Measurements from ENCODE around the gene AKAP8L. TPM values are rescaled to one million over a fixed set of nuclear protein-coding genes. Genes with fewer than 3 reads are reported as not detected.

The AKAP8L gene
- total RNA-seq, 1 donor, result 69.5 TPM

DNA sequence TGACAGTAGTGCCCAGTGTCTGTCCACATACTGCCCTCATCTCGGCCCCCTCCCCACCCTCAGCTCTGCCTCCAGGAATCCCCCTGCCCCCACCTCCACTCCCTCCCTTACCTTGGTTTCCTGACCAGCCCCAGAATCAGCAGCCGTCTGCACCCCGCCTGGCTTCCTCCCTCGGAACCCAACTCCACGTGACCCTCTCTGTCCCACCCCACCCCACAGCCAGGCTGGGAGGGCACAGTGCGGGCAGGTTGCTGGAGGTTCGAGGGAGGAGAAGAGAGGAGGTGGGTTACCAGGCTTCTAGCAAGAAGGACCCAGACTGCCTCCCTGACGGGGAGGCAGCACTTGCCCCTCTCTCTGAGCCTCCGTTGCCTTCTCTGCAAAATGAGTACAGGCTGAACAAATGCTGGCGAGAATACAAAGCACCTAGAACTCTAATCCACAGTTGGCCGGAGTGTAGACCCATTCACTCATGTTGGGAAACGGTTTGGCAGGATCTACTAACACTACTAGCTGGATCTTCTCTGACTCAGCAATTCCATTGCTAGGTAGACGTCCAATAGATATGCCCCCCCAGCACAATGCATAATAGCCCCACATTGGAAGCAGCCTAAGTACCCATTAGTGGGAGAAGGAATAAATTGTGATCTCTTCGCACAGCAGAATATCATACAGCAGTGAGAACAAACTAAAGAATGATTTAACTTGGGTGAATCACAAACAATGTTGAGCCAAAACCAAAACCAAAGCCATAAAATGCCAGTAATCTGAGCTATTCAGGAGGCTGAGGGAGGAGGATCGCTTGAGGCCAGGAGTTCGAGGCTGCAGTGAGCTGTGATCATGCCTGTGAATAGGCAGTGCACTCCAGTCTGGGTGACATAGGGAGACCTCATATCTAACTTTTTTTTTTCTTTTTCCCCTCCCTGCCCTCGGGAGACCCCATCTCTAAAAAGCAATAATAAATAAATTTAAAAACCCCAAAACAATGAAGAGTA lies 45.9 kb upstream of the AKAP8L start, which contains the start of gene RASAL3:
RASAL3 (minus strand) TSS at position 151 of the 992 bp plus-strand sequence. CDS start 186 bp downstream, outside the sequence.
- Histone ChIP-seq H3K4me1 (ENCODE audit: insufficient read depth, low read length) (peaks cover 6% of the 10 kb centered on the region), H4K20me1 (ENCODE audit: insufficient read depth, low read length) (no peaks in the 10 kb centered on the region), H3K4me2 (ENCODE audit: insufficient read depth, low read length) (no peak within 1 kb of the TSS), H3K27me3 (ENCODE audit: insufficient read depth, low read length) (peaks cover 26% of the 10 kb centered on the region), H3K4me3 (ENCODE audit: insufficient read depth, low read length) (no peak within 1 kb of the TSS), H2AFZ (ENCODE audit: low read length) (no peak within 1 kb of the TSS), H3K9me3 (ENCODE audit: low read depth, low read length) (no peaks in the 10 kb centered on the region), H3K79me2 (ENCODE audit: insufficient read depth, low read length) (no peaks in the 10 kb centered on the region), H3K27ac (ENCODE audit: low read depth, low read length) (no peak within 1 kb of the TSS), H3K36me3 (ENCODE audit: insufficient read depth, low read length) (no peaks in the 10 kb centered on the region)
- TF ChIP-seq, protein P1, sequence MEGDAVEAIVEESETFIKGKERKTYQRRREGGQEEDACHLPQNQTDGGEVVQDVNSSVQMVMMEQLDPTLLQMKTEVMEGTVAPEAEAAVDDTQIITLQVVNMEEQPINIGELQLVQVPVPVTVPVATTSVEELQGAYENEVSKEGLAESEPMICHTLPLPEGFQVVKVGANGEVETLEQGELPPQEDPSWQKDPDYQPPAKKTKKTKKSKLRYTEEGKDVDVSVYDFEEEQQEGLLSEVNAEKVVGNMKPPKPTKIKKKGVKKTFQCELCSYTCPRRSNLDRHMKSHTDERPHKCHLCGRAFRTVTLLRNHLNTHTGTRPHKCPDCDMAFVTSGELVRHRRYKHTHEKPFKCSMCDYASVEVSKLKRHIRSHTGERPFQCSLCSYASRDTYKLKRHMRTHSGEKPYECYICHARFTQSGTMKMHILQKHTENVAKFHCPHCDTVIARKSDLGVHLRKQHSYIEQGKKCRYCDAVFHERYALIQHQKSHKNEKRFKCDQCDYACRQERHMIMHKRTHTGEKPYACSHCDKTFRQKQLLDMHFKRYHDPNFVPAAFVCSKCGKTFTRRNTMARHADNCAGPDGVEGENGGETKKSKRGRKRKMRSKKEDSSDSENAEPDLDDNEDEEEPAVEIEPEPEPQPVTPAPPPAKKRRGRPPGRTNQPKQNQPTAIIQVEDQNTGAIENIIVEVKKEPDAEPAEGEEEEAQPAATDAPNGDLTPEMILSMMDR (IDR thresholded peaks at IDR 0.05; ENCODE audit: extremely low read depth, low read depth, low read length), result no peak
- DNase-seq (ENCODE audit: insufficient read length, low spot score, missing footprints), result peak; percentile 41

DNA sequence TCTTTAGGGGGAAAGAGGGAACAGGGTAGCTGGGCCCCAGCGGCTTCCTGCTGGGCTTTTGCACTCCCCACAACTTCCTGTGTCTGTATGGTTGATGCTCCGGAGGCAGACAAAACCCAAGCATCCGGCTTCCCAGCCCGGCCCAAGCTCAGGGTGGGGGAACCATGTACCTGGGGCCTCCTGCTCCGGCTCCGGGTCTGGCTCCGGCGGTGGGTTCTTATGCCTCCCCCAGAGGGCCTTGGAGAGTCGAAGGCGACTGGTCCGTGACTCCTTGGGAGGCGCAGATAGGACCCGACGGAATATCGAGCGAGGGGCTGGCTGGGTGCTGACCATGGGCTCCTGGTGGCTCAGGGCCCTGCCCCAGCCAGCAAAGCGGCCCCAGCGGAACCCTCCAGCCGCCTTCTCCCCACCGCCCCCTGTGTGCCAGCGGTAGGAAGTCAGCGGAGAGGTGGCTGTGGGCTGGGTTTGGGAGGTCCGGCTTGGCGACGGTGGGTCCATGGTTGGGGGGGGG lies 45.1 kb upstream of the AKAP8L start:
- Histone ChIP-seq H3K36me3 (ENCODE audit: insufficient read depth, low read length) (no peaks in the 10 kb centered on the region), H2AFZ (ENCODE audit: low read length) (no peak overlapping the region), H3K4me3 (ENCODE audit: insufficient read depth, low read length) (no peak overlapping the region), H3K79me2 (ENCODE audit: insufficient read depth, low read length) (no peaks in the 10 kb centered on the region), H3K4me1 (ENCODE audit: insufficient read depth, low read length) (peaks cover 6% of the 10 kb centered on the region), H3K9me3 (ENCODE audit: low read depth, low read length) (no peaks in the 10 kb centered on the region), H4K20me1 (ENCODE audit: insufficient read depth, low read length) (no peaks in the 10 kb centered on the region), H3K4me2 (ENCODE audit: insufficient read depth, low read length) (no peak overlapping the region), H3K27me3 (ENCODE audit: insufficient read depth, low read length) (peaks cover 23% of the 10 kb centered on the region), H3K27ac (ENCODE audit: low read depth, low read length) (no peak overlapping the region)
- TF ChIP-seq, protein P1 (IDR thresholded peaks at IDR 0.05; ENCODE audit: extremely low read depth, low read depth, low read length), result no peak
- DNase-seq (ENCODE audit: insufficient read length, low spot score, missing footprints), result no peak

GRCh38 chr19:15461694-15462093 lies 42.9 kb upstream of the AKAP8L start:
- H4K20me1 ChIP-seq (ENCODE audit: insufficient read depth, low read length), result no peaks in the 10 kb centered on the region
- no peak overlapping the region for H3K27ac ChIP-seq (ENCODE audit: low read depth, low read length)
- DNase-seq (ENCODE audit: insufficient read length, low spot score, missing footprints), result peak; percentile 61
- H3K36me3 ChIP-seq (ENCODE audit: insufficient read depth, low read length), result no peaks in the 10 kb centered on the region
- no peak overlapping the region for H2AFZ ChIP-seq (ENCODE audit: low read length)
- TF ChIP-seq, protein P1 (IDR thresholded peaks at IDR 0.05; ENCODE audit: extremely low read depth, low read depth, low read length), result no peak
- H3K27me3 ChIP-seq (ENCODE audit: insufficient read depth, low read length), result peaks cover 29% of the 10 kb centered on the region
- no peaks in the 10 kb centered on the region for H3K9me3 ChIP-seq (ENCODE audit: low read depth, low read length)
- H3K4me2 ChIP-seq (ENCODE audit: insufficient read depth, low read length), result no peak overlapping the region
- H3K4me1 ChIP-seq (ENCODE audit: insufficient read depth, low read length), result peaks cover under 1% of the 10 kb centered on the region
- H3K4me3 ChIP-seq (ENCODE audit: insufficient read depth, low read length), result no peak overlapping the region
- H3K79me2 ChIP-seq (ENCODE audit: insufficient read depth, low read length), result no peaks in the 10 kb centered on the region
